HEK293 (cell line): Measurements from ENCODE around the gene ZFHX3.

Source experiments
- HIC1 ChIP-seq: fragments of 450-650 bp; formaldehyde crosslinking; IDR thresholded peaks from 2 replicates; pipeline ENCODE4 v1.5.1; 2016; ENCODE audit warnings: missing biosample characterization, missing genetic modification characterization
- PATZ1 ChIP-seq: fragments of 450-650 bp; formaldehyde crosslinking; IDR thresholded peaks from 2 replicates; pipeline ENCODE4 v1.5.1; 2016; ENCODE audit warnings: missing biosample characterization, missing genetic modification characterization
- TRIM28 ChIP-seq: IDR thresholded peaks from 2 replicates; pipeline ENCODE4 v1.6.1; 2011; ENCODE audit warnings: low read length, control low read depth, borderline replicate concordance
- ZBTB10 ChIP-seq: fragments of 450-650 bp; formaldehyde crosslinking; IDR thresholded peaks from 2 replicates; pipeline ENCODE4 v1.5.1; 2016; ENCODE audit warnings: missing biosample characterization, missing genetic modification characterization
- ZFHX2 ChIP-seq: fragments of 450-650 bp; formaldehyde crosslinking; conservative IDR thresholded peaks from 2 replicates; pipeline ENCODE4 v1.5.1; 2016; ENCODE audit warnings: missing biosample characterization, missing genetic modification characterization
- ZNF121 ChIP-seq: fragments of 450-650 bp; formaldehyde crosslinking; IDR thresholded peaks from 2 replicates; pipeline ENCODE4 v1.5.1; 2016; ENCODE audit warnings: missing biosample characterization, missing genetic modification characterization
- ZNF211 ChIP-seq: fragments of 450-650 bp; formaldehyde crosslinking; IDR thresholded peaks from 2 replicates; pipeline ENCODE4 v1.5.1; 2016; ENCODE audit warnings: low read depth, missing biosample characterization, missing genetic modification characterization
- ZNF362 ChIP-seq: fragments of 450-650 bp; formaldehyde crosslinking; IDR thresholded peaks from 2 replicates; pipeline ENCODE4 v1.5.1; 2016; ENCODE audit warnings: missing biosample characterization, missing genetic modification characterization
- ZNF37A ChIP-seq: fragments of 450-650 bp; IDR thresholded peaks from 2 replicates; pipeline ENCODE4 v1.5.1; 2018; ENCODE audit warnings: missing biosample characterization, missing genetic modification characterization
- ZNF501 ChIP-seq: fragments of 450-650 bp; formaldehyde crosslinking; IDR thresholded peaks from 2 replicates; pipeline ENCODE4 v1.5.1; 2016; ENCODE audit warnings: missing biosample characterization, missing genetic modification characterization
- ZNF510 ChIP-seq: fragments of 450-650 bp; formaldehyde crosslinking; IDR thresholded peaks from 2 replicates; pipeline ENCODE4 v1.5.1; 2018; ENCODE audit warnings: mild to moderate bottlenecking, missing genetic modification characterization, missing biosample characterization; ENCODE audit not compliant: insufficient replicate concordance
- ZNF549 ChIP-seq: fragments of 450-650 bp; IDR thresholded peaks from 2 replicates; pipeline ENCODE4 v1.5.1; 2018; ENCODE audit warnings: missing biosample characterization, missing genetic modification characterization, mild to moderate bottlenecking, inconsistent platforms, moderate library complexity
- ZNF558 ChIP-seq: fragments of 450-650 bp; formaldehyde crosslinking; IDR thresholded peaks from 2 replicates; pipeline ENCODE4 v1.5.1; 2016; ENCODE audit warnings: missing biosample characterization, missing genetic modification characterization
- ZNF664 ChIP-seq: fragments of 450-650 bp; formaldehyde crosslinking; IDR thresholded peaks from 2 replicates; pipeline ENCODE4 v1.5.1; 2016; ENCODE audit warnings: missing biosample characterization, missing genetic modification characterization
- ZNF692 ChIP-seq: fragments of 450-650 bp; formaldehyde crosslinking; IDR thresholded peaks from 2 replicates; pipeline ENCODE4 v1.5.1; 2016; ENCODE audit warnings: missing biosample characterization, missing genetic modification characterization
- ZNF707 ChIP-seq: fragments of 450-650 bp; formaldehyde crosslinking; IDR thresholded peaks from 2 replicates; pipeline ENCODE4 v1.5.1; 2016; ENCODE audit warnings: missing biosample characterization, missing genetic modification characterization
- ZNF830 ChIP-seq: fragments of 450-650 bp; IDR thresholded peaks from 2 replicates; pipeline ENCODE4 v1.5.0; 2018; ENCODE audit warnings: missing biosample characterization, missing genetic modification characterization, low read depth, mild to moderate bottlenecking, moderate library complexity
- ZSCAN18 ChIP-seq: fragments of 450-650 bp; formaldehyde crosslinking; IDR thresholded peaks from 2 replicates; pipeline ENCODE4 v1.5.1; 2016; ENCODE audit warnings: missing biosample characterization, missing genetic modification characterization

ZFHX3 gene

GRCh38 chr16:72848759-72849664, 198.9 kb downstream of the ZFHX3 start (continued):
- TF ChIP-seq ZNF707 (tag by site-specific recombination) = no peak
- TF ChIP-seq ZNF692 (tag by site-specific recombination) = no peak
- peak; percentile 72 for TF ChIP-seq PATZ1 (tag by site-specific recombination)
- TF ChIP-seq ZNF362 (tag by site-specific recombination) = no peak
- TF ChIP-seq ZNF558 (tag by site-specific recombination) = no peak
- no peak for TF ChIP-seq ZNF211 (tag by site-specific recombination)
- TF ChIP-seq ZNF549 (tag by site-specific recombination) = no peak
- no peak for TF ChIP-seq ZNF830 (tag by site-specific recombination)
- no peak for TF ChIP-seq ZSCAN18
- TF ChIP-seq TRIM28 = no peak
- no peak for TF ChIP-seq ZBTB10
- TF ChIP-seq HIC1 (tag by site-specific recombination) = no peak
- no peak for TF ChIP-seq ZNF510 (tag by site-specific recombination)
- no peak for TF ChIP-seq ZNF37A
- TF ChIP-seq ZFHX2 (tag by site-specific recombination) = no peak
- TF ChIP-seq ZNF664 (tag by site-specific recombination) = no peak
- TF ChIP-seq ZNF121 (tag by site-specific recombination) = no peak
- TF ChIP-seq ZNF501 (tag by site-specific recombination) = no peak
